MM.1S (cell line): ENCODE measurements around the gene ZNF710.

Source experiments
- CTCF ChIP-seq: fragments of 300-600 bp; sonication (generic); IDR thresholded peaks from 2 replicates; pipeline ENCODE4 v1.5.1; 2016; ENCODE audit warnings: antibody characterized with exemption, low read length, mixed read lengths
- EZH2 ChIP-seq: fragments of 300-600 bp; sonication (generic); optimal IDR thresholded peaks from 2 replicates; pipeline ENCODE3; 2017; ENCODE audit warnings: low read depth, mild to moderate bottlenecking, antibody characterized with exemption, low read length, mixed read lengths
- EZH2phosphoT487 ChIP-seq: fragments of 300-600 bp; sonication (generic); IDR thresholded peaks from 2 replicates; pipeline ENCODE4 v1.6.1; 2018; ENCODE audit warnings: antibody characterized with exemption, low read length

GRCh38 chr15:90020936-90021507 is 19.9 kb downstream of the ZNF710 start:
- TF ChIP-seq EZH2 (no peak), CTCF (no peak), EZH2phosphoT487 (no peak)
